H1 (cell line): ENCODE measurements around the gene PLIN4. TPM values are rescaled to one million over a fixed set of nuclear protein-coding genes. Genes with fewer than 3 reads are reported as not detected.

Source experiments
- CTCF ChIA-PET: fragments of 300-600 bp; sonication (Branson Sonifier 250); formaldehyde crosslinking; loops from one replicate; lab custom pipeline; 2021; ENCODE audit not compliant: partially characterized antibody; lab: Charles Lee
- POLR2A ChIA-PET: fragments of 300-600 bp; sonication (Branson Sonifier 250); formaldehyde crosslinking; loops from one replicate; lab custom pipeline; 2021; ENCODE audit warnings: inconsistent platforms; ENCODE audit not compliant: partially characterized antibody; lab: Charles Lee
- DNase-seq, 2 experiments: peaks; one replicate each; pipeline versions ENCODE4 v3.0.0 to v3.0.0-alpha.2; 2010 to 2022; ENCODE audit warnings: low spot score in 2 of 2, low read depth in 1 of 2, mixed read lengths in 1 of 2
- FAIRE-seq: peaks from 2 replicates; lab custom pipeline; 2011; peaks lifted over from hg19 to GRCh38; lab: Jason Lieb, UNC
- H2AFZ ChIP-seq: 2 replicates; pipeline ENCODE4 v1.8.1; 2012; ENCODE audit warnings: low read length, inconsistent platforms
- H2AK5ac ChIP-seq: 2 replicates; pipeline ENCODE4 v1.6.1; 2013; ENCODE audit warnings: low read depth, low read length
- H2BK120ac ChIP-seq: replicated peaks from 2 replicates; pipeline ENCODE3; 2013; ENCODE audit warnings: low read depth, low read length, inconsistent platforms
- H2BK12ac ChIP-seq: 2 replicates; pipeline ENCODE4 v1.6.1; 2013; ENCODE audit warnings: low read depth, low read length
- H2BK15ac ChIP-seq: 2 replicates; pipeline ENCODE4 v1.6.1; 2013; ENCODE audit warnings: low read length
- H2BK20ac ChIP-seq: 2 replicates; pipeline ENCODE4 v1.6.1; 2013; ENCODE audit warnings: low read length
- H2BK5ac ChIP-seq: 2 replicates; pipeline ENCODE4 v1.6.1; 2013; ENCODE audit warnings: low read depth, low read length
- H3K14ac ChIP-seq: 2 replicates; pipeline ENCODE4 v1.6.1; 2013; ENCODE audit warnings: inconsistent platforms; ENCODE audit not compliant: insufficient read length
- H3K18ac ChIP-seq: 2 replicates; pipeline ENCODE4 v1.6.1; 2013; ENCODE audit warnings: low read length; ENCODE audit errors: extremely low read depth
- H3K23ac ChIP-seq: 2 replicates; pipeline ENCODE4 v1.6.1; 2013; ENCODE audit warnings: inconsistent platforms; ENCODE audit not compliant: insufficient read length
- H3K23me2 ChIP-seq: 2 replicates; pipeline ENCODE4 v1.6.1; 2013; ENCODE audit warnings: low read depth, low read length
- H3K27ac ChIP-seq: 2 replicates; pipeline ENCODE4 v1.6.1; 2011; ENCODE audit warnings: low read depth, low read length, inconsistent platforms
- H3K27me3 ChIP-seq, 4 experiments: replicated peaks in 1 of 4; 1 replicate in 1 of 4; 2 replicates in 3 of 4; pipeline versions ENCODE4 v1.6.1 to v1.8.1; 2011 to 2013; ENCODE audit warnings: low read length in 3 of 4, mild to moderate bottlenecking in 3 of 4, inconsistent platforms in 2 of 4, mixed read lengths in 2 of 4, moderate library complexity in 1 of 4; ENCODE audit not compliant: control insufficient read depth in 3 of 4, insufficient read depth in 3 of 4; ENCODE audit errors: extremely low read depth in 1 of 4
- H3K36me3 ChIP-seq, 4 experiments: 2 replicates each; pipeline versions ENCODE4 v1.6.1 to v1.8.1; 2011 to 2013; ENCODE audit warnings: mild to moderate bottlenecking in 4 of 4, low read length in 3 of 4, moderate library complexity in 2 of 4, control low read depth in 1 of 4, inconsistent platforms in 1 of 4; ENCODE audit not compliant: insufficient read depth in 4 of 4, control insufficient read depth in 2 of 4
- H3K4ac ChIP-seq: replicated peaks from 2 replicates; pipeline ENCODE3; 2013; ENCODE audit warnings: low read length, low read depth, mixed read lengths, inconsistent platforms; ENCODE audit not compliant: insufficient read length
- H3K4me1 ChIP-seq, 4 experiments: replicated peaks in 1 of 4; 1 replicate in 1 of 4; 2 replicates in 3 of 4; pipeline versions ENCODE4 v1.6.1 to v1.8.1; 2011 to 2013; ENCODE audit warnings: low read length in 3 of 4, inconsistent platforms in 2 of 4, mixed read lengths in 1 of 4; ENCODE audit not compliant: insufficient read depth in 4 of 4, control insufficient read depth in 3 of 4
- H3K4me2 ChIP-seq, 2 experiments: 2 replicates each; pipeline versions ENCODE4 v1.6.1 to v1.8.1; 2011 to 2013; ENCODE audit warnings: low read depth in 2 of 2, low read length in 2 of 2, control low read depth in 1 of 2, inconsistent platforms in 1 of 2, mild to moderate bottlenecking in 1 of 2; ENCODE audit not compliant: insufficient read depth in 1 of 2
- H3K4me3 ChIP-seq, 4 experiments: fragments of 200-600, 300-600 bp in 1 of 4; sonication (generic), shearing (Covaris generic), sonication (Bioruptor Twin) in 1 of 4; 2 replicates each; pipeline versions ENCODE4 v1.5.1 to v1.8.1; 2011 to 2016; ENCODE audit warnings: low read length in 4 of 4, low read depth in 3 of 4, control low read depth in 2 of 4, inconsistent platforms in 2 of 4, mild to moderate bottlenecking in 2 of 4, mixed read lengths in 1 of 4, moderate library complexity in 1 of 4; ENCODE audit not compliant: insufficient read depth in 2 of 4; ENCODE audit errors: extremely low read depth in 1 of 4
- H3K56ac ChIP-seq: replicated peaks from 2 replicates; pipeline ENCODE3; 2013; ENCODE audit warnings: low read depth, mild to moderate bottlenecking, mixed read lengths, low read length, inconsistent platforms; ENCODE audit not compliant: insufficient read length
- H3K79me1 ChIP-seq: 2 replicates; pipeline ENCODE4 v1.6.1; 2013; ENCODE audit warnings: low read depth, low read length, control low read depth
- H3K79me2 ChIP-seq, 2 experiments: 2 replicates each; pipeline versions ENCODE4 v1.6.1 to v1.8.1; 2012 to 2013; ENCODE audit warnings: low read length in 2 of 2, mild to moderate bottlenecking in 2 of 2, inconsistent platforms in 1 of 2; ENCODE audit not compliant: insufficient read depth in 2 of 2, control insufficient read depth in 1 of 2
- H3K9ac ChIP-seq, 4 experiments: replicated peaks in 1 of 4; 1 replicate in 1 of 4; 2 replicates in 3 of 4; pipeline versions ENCODE4 v1.6.1 to v1.8.1; 2011 to 2013; ENCODE audit warnings: low read depth in 3 of 4, low read length in 3 of 4, control low read depth in 2 of 4, mild to moderate bottlenecking in 2 of 4, moderate library complexity in 2 of 4, inconsistent platforms in 1 of 4; ENCODE audit errors: extremely low read depth in 1 of 4
- H3K9me3 ChIP-seq, 2 experiments: 2 replicates each; pipeline versions ENCODE4 v1.6.1 to v1.8.1; 2012 to 2013; ENCODE audit warnings: mild to moderate bottlenecking in 2 of 2, moderate library complexity in 2 of 2, control low read depth in 1 of 2, inconsistent platforms in 1 of 2, low read depth in 1 of 2, low read length in 1 of 2, mixed read lengths in 1 of 2; ENCODE audit not compliant: insufficient read depth in 2 of 2
- H4K20me1 ChIP-seq, 2 experiments: replicated peaks in 1 of 2; 2 replicates each; pipeline versions ENCODE3 to v1.8.1; 2011 to 2013; ENCODE audit warnings: inconsistent platforms in 2 of 2, low read length in 2 of 2, mild to moderate bottlenecking in 1 of 2; ENCODE audit not compliant: insufficient read depth in 2 of 2, control insufficient read depth in 1 of 2
- H4K5ac ChIP-seq: 2 replicates; pipeline ENCODE4 v1.6.1; 2013; ENCODE audit warnings: low read length, low read depth, mixed read lengths, inconsistent platforms; ENCODE audit not compliant: insufficient read length
- H4K8ac ChIP-seq: 2 replicates; pipeline ENCODE4 v1.8.0; 2013; ENCODE audit warnings: mild to moderate bottlenecking, moderate library complexity, low read length, inconsistent platforms; ENCODE audit not compliant: insufficient read depth; ENCODE audit errors: extremely low read depth
- H4K91ac ChIP-seq: replicated peaks from 2 replicates; pipeline ENCODE3; 2013; ENCODE audit warnings: low read length, mixed read lengths, inconsistent platforms; ENCODE audit not compliant: insufficient read length
- WGBS, 2 experiments: shearing (Covaris generic) in 1 of 2; methylation state at CpG; one replicate each; pipeline versions ENCODE4 v1.1.6 to v1.1.7; 2013 to 2015; ENCODE audit warnings: low lambda C conversion rate in 2 of 2, mixed read lengths in 2 of 2, inconsistent platforms in 1 of 2, low coverage in 1 of 2, missing lambda C conversion rate in 1 of 2; ENCODE audit not compliant: insufficient replicate concordance in 2 of 2, insufficient coverage in 1 of 2, insufficient read length in 1 of 2; ENCODE audit errors: extremely low coverage in 1 of 2, missing lambda C conversion rate in 1 of 2; 5-methylcytosine and 5-hydroxymethylcytosine counted together
- polyA plus RNA-seq, 7 experiments: library from polyadenylated mRNA; depleted of rRNA in 3 of 7; stranded (reverse) in 5 of 7; unstranded in 2 of 7; fragments of >200 nt in 5 of 7; fragments of 200-250 nt in 2 of 7; gene quantifications; 1 replicate in 5 of 7; 2 replicates in 1 of 7; 4 replicates in 1 of 7; pipeline versions ENCODE4 v1.2.1 to v1.2.3, GENCODE V29; 2011 to 2013; ENCODE audit warnings: missing spikeins in 2 of 7, mixed read lengths in 2 of 7
- total RNA-seq: library from RNA; stranded (reverse); fragmentation: NEBNext Ultra II Directional; extraction: Animal tissue kit (Norgen Biotek cat#: 25700); gene quantifications from 2 replicates; pipeline ENCODE4 v1.2.1, GENCODE V29; 2021

The PLIN4 gene
- total and polyA plus RNA-seq, 2 of the 8 experiments (the other 6 are each of a cell fraction or from before 2014, with no cell fraction given) = 0.35 to 0.45 TPM

- WGBS, 2 experiments = 87% methylated on average over 15 of the region's 15 CpGs; no CpG with 5 or more reads in 1 of the 2 experiments
- no peak for FAIRE-seq
- POLR2A ChIA-PET = interaction anchor here (1.1 to 1.5 kb wide), 3 partner anchors 13 to 68 kb away, joined by 3 to 6 read pairs (median 5); partner anchors contain the start of gene PLIN5
Measured at GRCh38 chr19:4522291-4523002, 4.2 kb upstream of the PLIN4 start.

More at GRCh38 chr19:4522291-4523002, 4.2 kb upstream of the PLIN4 start:
- no peak overlapping the region for H2BK20ac ChIP-seq
- no peak overlapping the region for H2BK5ac ChIP-seq
- no peak overlapping the region for H3K4me3 ChIP-seq
- no peak overlapping the region for H4K5ac ChIP-seq
- H3K4me1 ChIP-seq = no peaks in the 10 kb centered on the region; a peak in 4 of 7 replicates
- H3K36me3 ChIP-seq = no peaks in the 10 kb centered on the region
- H3K9ac ChIP-seq = no peak overlapping the region
- H3K56ac ChIP-seq = no peak overlapping the region
- no peaks in the 10 kb centered on the region for H4K20me1 ChIP-seq
- no peak overlapping the region for H2BK15ac ChIP-seq
- DNase-seq = no peak
- H3K4ac ChIP-seq = no peak overlapping the region
- no peaks in the 10 kb centered on the region for H3K9me3 ChIP-seq
- no peak overlapping the region for H3K18ac ChIP-seq
- no peak overlapping the region for H2AK5ac ChIP-seq
- H3K27ac ChIP-seq = no peak overlapping the region
- H3K27me3 ChIP-seq = peaks cover 0 to 14% (median 9%) of the 10 kb centered on the region in 4 experiments; a peak in 4 of 7 replicates
- H2AFZ ChIP-seq = no peak overlapping the region
- H3K4me2 ChIP-seq = no peak overlapping the region
- CTCF ChIA-PET = interaction anchor here (0.6 to 8.9 kb wide), 26 partner anchors 6 to 287 kb away, joined by 3 to 174 read pairs (median 4); partner anchors contain the start of genes LRG1, PLIN4 and PLIN5
- no peak overlapping the region for H3K23ac ChIP-seq
- no peak overlapping the region for H2BK120ac ChIP-seq
- H4K8ac ChIP-seq = no peak overlapping the region
- no peaks in the 10 kb centered on the region for H3K79me2 ChIP-seq
- no peak overlapping the region for H3K14ac ChIP-seq
- H3K79me1 ChIP-seq = no peaks in the 10 kb centered on the region
- no peaks in the 10 kb centered on the region for H3K23me2 ChIP-seq
- H2BK12ac ChIP-seq = no peak overlapping the region; the same call in 1 of the 2 replicates
- no peak overlapping the region for H4K91ac ChIP-seq
